HEK293 (cell line): ENCODE data around the gene RRP12.

ENCODE experiments used
- GLIS2 ChIP-seq: fragments of 450-650 bp; formaldehyde crosslinking; IDR thresholded peaks from 2 replicates; pipeline ENCODE4 v1.5.1; 2016; ENCODE audit warnings: missing biosample characterization, missing genetic modification characterization
- HOXD13 ChIP-seq: sonication (generic); formaldehyde crosslinking; IDR thresholded peaks from 2 replicates; pipeline ENCODE4 v1.8.0; 2022; ENCODE audit warnings: missing genetic modification reagents, borderline replicate concordance
- IKZF3 ChIP-seq: fragments of 450-650 bp; IDR thresholded peaks from 2 replicates; pipeline ENCODE4 v1.5.0; 2018; ENCODE audit warnings: missing biosample characterization, mild to moderate bottlenecking, missing genetic modification characterization, moderate library complexity
- KLF1 ChIP-seq: fragments of 450-650 bp; formaldehyde crosslinking; IDR thresholded peaks from 2 replicates; pipeline ENCODE4 v1.5.1; 2016; ENCODE audit warnings: missing biosample characterization, missing genetic modification characterization
- REPIN1 ChIP-seq: fragments of 450-650 bp; formaldehyde crosslinking; IDR thresholded peaks from 2 replicates; pipeline ENCODE4 v1.5.1; 2017; ENCODE audit warnings: missing biosample characterization, missing genetic modification characterization, low read depth
- SP2 ChIP-seq: fragments of 450-650 bp; formaldehyde crosslinking; IDR thresholded peaks from 2 replicates; pipeline ENCODE4 v1.5.1; 2016; ENCODE audit warnings: missing biosample characterization, missing genetic modification characterization
- ZNF121 ChIP-seq: fragments of 450-650 bp; formaldehyde crosslinking; IDR thresholded peaks from 2 replicates; pipeline ENCODE4 v1.5.1; 2016; ENCODE audit warnings: missing biosample characterization, missing genetic modification characterization
- ZNF24 ChIP-seq: fragments of 450-650 bp; formaldehyde crosslinking; IDR thresholded peaks from 2 replicates; pipeline ENCODE4 v1.5.1; 2016; ENCODE audit warnings: missing biosample characterization, missing genetic modification characterization
- ZNF354C ChIP-seq: fragments of 450-650 bp; formaldehyde crosslinking; IDR thresholded peaks from 2 replicates; pipeline ENCODE4 v1.5.1; 2016; ENCODE audit warnings: missing biosample characterization, missing genetic modification characterization, low read depth, borderline replicate concordance
- ZNF391 ChIP-seq: fragments of 450-650 bp; formaldehyde crosslinking; IDR thresholded peaks from 2 replicates; pipeline ENCODE4 v1.5.1; 2016; ENCODE audit warnings: low read depth, missing biosample characterization, missing genetic modification characterization, borderline replicate concordance
- ZNF48 ChIP-seq: fragments of 450-650 bp; formaldehyde crosslinking; IDR thresholded peaks from 2 replicates; pipeline ENCODE4 v1.5.1; 2016; ENCODE audit warnings: missing biosample characterization, missing genetic modification characterization
- ZNF530 ChIP-seq: fragments of 450-650 bp; formaldehyde crosslinking; IDR thresholded peaks from 2 replicates; pipeline ENCODE4 v1.5.1; 2016; ENCODE audit warnings: low read depth, missing biosample characterization, missing genetic modification characterization
- ZNF548 ChIP-seq: fragments of 450-650 bp; formaldehyde crosslinking; IDR thresholded peaks from 2 replicates; pipeline ENCODE4 v1.5.1; 2016; ENCODE audit warnings: missing biosample characterization, missing genetic modification characterization
- ZNF555 ChIP-seq: fragments of 450-650 bp; formaldehyde crosslinking; conservative IDR thresholded peaks from 2 replicates; pipeline ENCODE4 v1.5.1; 2017; ENCODE audit warnings: missing biosample characterization, mild to moderate bottlenecking, missing genetic modification characterization, inconsistent platforms
- ZNF558 ChIP-seq: fragments of 450-650 bp; formaldehyde crosslinking; IDR thresholded peaks from 2 replicates; pipeline ENCODE4 v1.5.1; 2016; ENCODE audit warnings: missing biosample characterization, missing genetic modification characterization
- ZNF585B ChIP-seq: fragments of 450-650 bp; formaldehyde crosslinking; IDR thresholded peaks from 2 replicates; pipeline ENCODE4 v1.5.1; 2016; ENCODE audit warnings: missing biosample characterization, missing genetic modification characterization
- ZNF596 ChIP-seq: fragments of 450-650 bp; IDR thresholded peaks from 2 replicates; pipeline ENCODE4 v1.5.0; 2018; ENCODE audit warnings: missing biosample characterization, mild to moderate bottlenecking, missing genetic modification characterization, moderate library complexity
- ZNF610 ChIP-seq: fragments of 450-650 bp; formaldehyde crosslinking; IDR thresholded peaks from 2 replicates; pipeline ENCODE4 v1.5.1; 2016; ENCODE audit warnings: missing biosample characterization, missing genetic modification characterization, borderline replicate concordance
- ZNF670 ChIP-seq: fragments of 450-650 bp; formaldehyde crosslinking; IDR thresholded peaks from 2 replicates; pipeline ENCODE4 v1.5.1; 2016; ENCODE audit warnings: missing biosample characterization, missing genetic modification characterization, low read depth
- TF ChIP-seq, protein P1 (sequence below): fragments of 450-650 bp; formaldehyde crosslinking; IDR thresholded peaks from 2 replicates; pipeline ENCODE4; 2016; ENCODE audit warnings: missing biosample characterization, missing genetic modification characterization
- TF ChIP-seq, protein P2 (sequence below): fragments of 450-650 bp; formaldehyde crosslinking; IDR thresholded peaks from 2 replicates; pipeline ENCODE4 v1.5.1; 2016; ENCODE audit warnings: missing biosample characterization, missing genetic modification characterization
- TF ChIP-seq, protein P3 (sequence below): fragments of 450-650 bp; formaldehyde crosslinking; IDR thresholded peaks from 2 replicates; pipeline ENCODE4 v1.5.1; 2016; ENCODE audit warnings: missing biosample characterization, missing genetic modification characterization
- TF ChIP-seq, protein P4 (sequence below): sonication (generic); formaldehyde crosslinking; IDR thresholded peaks from 2 replicates; pipeline ENCODE4 v1.8.1; 2022; ENCODE audit warnings: mild to moderate bottlenecking, moderate library complexity, missing genetic modification reagents
- TF ChIP-seq, protein P5 (sequence below): fragments of 450-650 bp; formaldehyde crosslinking; IDR thresholded peaks from 2 replicates; pipeline ENCODE4 v1.5.1; 2016; ENCODE audit warnings: missing biosample characterization, missing genetic modification characterization
- TF ChIP-seq, protein P6 (sequence below): fragments of 450-650 bp; formaldehyde crosslinking; IDR thresholded peaks from 2 replicates; pipeline ENCODE4 v1.5.1; 2016; ENCODE audit warnings: missing biosample characterization, missing genetic modification characterization
- TF ChIP-seq, protein P7 (sequence below): fragments of 450-650 bp; formaldehyde crosslinking; IDR thresholded peaks from 2 replicates; pipeline ENCODE4 v1.5.1; 2016; ENCODE audit warnings: missing biosample characterization, missing genetic modification characterization

The RRP12 gene

DNA sequence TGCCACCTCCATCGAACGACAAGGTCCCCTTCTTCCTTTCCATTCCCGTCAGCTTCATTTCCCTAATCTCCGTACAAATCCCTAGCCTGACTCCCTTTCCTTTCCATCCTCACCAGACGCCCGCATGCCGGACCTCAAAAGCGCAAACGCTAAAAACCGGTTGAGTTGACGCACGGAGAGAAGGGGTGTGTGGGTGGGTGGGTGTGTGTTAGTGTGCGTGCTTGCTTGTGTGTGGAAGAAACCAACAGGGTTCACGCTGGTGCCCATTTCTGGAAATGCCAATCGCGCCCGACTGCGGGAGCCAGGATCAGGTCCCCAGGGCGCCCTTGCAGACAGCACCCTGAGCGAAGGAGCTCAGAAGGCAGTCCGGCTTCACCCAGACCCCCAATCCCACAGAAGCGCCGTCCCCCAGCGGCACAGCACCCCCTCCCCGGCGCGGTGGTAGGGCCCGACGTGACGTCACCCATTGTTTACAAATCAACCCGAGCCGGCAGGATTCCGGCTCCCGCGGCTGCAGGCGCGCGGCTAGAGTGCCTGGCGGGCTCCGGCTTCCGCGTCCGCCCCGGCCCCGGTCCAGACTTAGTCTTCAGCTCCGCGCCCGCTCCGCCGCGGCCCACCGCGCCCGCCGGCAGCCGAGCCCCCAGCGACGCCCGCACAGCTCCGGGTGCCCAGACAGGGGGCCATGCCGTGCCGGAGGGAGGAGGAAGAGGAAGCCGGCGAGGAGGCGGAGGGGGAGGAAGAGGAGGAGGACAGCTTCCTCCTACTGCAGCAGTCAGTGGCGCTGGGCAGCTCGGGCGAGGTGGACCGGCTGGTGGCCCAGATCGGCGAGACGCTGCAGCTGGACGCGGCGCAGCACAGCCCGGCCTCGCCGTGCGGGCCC, 82.1 kb downstream of the RRP12 start, which contains the start of gene FRAT1 (continued):
- TF ChIP-seq HOXD13 (CRISPR knock-in tag) (no peak), REPIN1 (tag by site-specific recombination) (peak; percentile 41; the same call in 1 of the 2 replicates), ZNF121 (tag by site-specific recombination) (0 out of 2 replicates have a peak, but pooled peaks have one; percentile 6), ZNF391 (tag by site-specific recombination) (peak; percentile 81; the same call in 1 of the 2 replicates), ZNF24 (tag by site-specific recombination) (peak; percentile 59), ZNF555 (tag by site-specific recombination) (no peak), GLIS2 (tag by site-specific recombination) (peak; percentile 62; the same call in 1 of the 2 replicates), ZNF585B (no peak), KLF1 (tag by site-specific recombination) (peak; percentile 72), ZNF354C (tag by site-specific recombination) (no peak), ZNF530 (tag by site-specific recombination) (no peak), IKZF3 (tag by site-specific recombination) (peak; percentile 70), ZNF596 (tag by site-specific recombination) (no peak; the same call in 1 of the 2 replicates), SP2 (tag by site-specific recombination) (peak; percentile 48), ZNF548 (tag by site-specific recombination) (no peak), ZNF670 (tag by site-specific recombination) (no peak), ZNF610 (tag by site-specific recombination) (peak; percentile 65; the same call in 1 of the 2 replicates), ZNF558 (tag by site-specific recombination) (no peak), ZNF48 (tag by site-specific recombination) (no peak)
- TF ChIP-seq, protein P1, sequence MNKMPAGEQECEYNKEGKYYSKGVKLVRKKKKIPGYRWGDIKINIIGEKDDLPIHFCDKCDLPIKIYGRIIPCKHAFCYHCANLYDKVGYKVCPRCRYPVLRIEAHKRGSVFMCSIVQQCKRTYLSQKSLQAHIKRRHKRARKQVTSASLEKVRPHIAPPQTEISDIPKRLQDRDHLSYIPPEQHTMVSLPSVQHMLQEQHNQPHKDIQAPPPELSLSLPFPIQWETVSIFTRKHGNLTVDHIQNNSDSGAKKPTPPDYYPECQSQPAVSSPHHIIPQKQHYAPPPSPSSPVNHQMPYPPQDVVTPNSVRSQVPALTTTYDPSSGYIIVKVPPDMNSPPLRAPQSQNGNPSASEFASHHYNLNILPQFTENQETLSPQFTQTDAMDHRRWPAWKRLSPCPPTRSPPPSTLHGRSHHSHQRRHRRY (tag by site-specific recombination): no peak
- TF ChIP-seq, protein P2, sequence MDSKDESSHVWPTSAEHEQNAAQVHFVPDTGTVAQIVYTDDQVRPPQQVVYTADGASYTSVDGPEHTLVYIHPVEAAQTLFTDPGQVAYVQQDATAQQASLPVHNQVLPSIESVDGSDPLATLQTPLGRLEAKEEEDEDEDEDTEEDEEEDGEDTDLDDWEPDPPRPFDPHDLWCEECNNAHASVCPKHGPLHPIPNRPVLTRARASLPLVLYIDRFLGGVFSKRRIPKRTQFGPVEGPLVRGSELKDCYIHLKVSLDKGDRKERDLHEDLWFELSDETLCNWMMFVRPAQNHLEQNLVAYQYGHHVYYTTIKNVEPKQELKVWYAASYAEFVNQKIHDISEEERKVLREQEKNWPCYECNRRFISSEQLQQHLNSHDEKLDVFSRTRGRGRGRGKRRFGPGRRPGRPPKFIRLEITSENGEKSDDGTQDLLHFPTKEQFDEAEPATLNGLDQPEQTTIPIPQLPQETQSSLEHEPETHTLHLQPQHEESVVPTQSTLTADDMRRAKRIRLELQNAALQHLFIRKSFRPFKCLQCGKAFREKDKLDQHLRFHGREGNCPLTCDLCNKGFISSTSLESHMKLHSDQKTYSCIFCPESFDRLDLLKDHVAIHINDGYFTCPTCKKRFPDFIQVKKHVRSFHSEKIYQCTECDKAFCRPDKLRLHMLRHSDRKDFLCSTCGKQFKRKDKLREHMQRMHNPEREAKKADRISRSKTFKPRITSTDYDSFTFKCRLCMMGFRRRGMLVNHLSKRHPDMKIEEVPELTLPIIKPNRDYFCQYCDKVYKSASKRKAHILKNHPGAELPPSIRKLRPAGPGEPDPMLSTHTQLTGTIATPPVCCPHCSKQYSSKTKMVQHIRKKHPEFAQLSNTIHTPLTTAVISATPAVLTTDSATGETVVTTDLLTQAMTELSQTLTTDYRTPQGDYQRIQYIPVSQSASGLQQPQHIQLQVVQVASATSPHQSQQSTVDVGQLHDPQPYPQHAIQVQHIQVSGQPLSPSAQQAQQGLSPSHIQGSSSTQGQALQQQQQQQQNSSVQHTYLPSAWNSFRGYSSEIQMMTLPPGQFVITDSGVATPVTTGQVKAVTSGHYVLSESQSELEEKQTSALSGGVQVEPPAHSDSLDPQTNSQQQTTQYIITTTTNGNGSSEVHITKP (tag by site-specific recombination): peak; percentile 100
- TF ChIP-seq, protein P3, sequence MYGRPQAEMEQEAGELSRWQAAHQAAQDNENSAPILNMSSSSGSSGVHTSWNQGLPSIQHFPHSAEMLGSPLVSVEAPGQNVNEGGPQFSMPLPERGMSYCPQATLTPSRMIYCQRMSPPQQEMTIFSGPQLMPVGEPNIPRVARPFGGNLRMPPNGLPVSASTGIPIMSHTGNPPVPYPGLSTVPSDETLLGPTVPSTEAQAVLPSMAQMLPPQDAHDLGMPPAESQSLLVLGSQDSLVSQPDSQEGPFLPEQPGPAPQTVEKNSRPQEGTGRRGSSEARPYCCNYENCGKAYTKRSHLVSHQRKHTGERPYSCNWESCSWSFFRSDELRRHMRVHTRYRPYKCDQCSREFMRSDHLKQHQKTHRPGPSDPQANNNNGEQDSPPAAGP (tag by site-specific recombination): peak; percentile 97
- TF ChIP-seq, protein P4, sequence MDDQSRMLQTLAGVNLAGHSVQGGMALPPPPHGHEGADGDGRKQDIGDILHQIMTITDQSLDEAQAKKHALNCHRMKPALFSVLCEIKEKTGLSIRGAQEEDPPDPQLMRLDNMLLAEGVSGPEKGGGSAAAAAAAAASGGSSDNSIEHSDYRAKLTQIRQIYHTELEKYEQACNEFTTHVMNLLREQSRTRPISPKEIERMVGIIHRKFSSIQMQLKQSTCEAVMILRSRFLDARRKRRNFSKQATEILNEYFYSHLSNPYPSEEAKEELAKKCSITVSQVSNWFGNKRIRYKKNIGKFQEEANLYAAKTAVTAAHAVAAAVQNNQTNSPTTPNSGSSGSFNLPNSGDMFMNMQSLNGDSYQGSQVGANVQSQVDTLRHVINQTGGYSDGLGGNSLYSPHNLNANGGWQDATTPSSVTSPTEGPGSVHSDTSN: peak; percentile 72; the same call in 1 of the 2 replicates
- TF ChIP-seq, protein P5, sequence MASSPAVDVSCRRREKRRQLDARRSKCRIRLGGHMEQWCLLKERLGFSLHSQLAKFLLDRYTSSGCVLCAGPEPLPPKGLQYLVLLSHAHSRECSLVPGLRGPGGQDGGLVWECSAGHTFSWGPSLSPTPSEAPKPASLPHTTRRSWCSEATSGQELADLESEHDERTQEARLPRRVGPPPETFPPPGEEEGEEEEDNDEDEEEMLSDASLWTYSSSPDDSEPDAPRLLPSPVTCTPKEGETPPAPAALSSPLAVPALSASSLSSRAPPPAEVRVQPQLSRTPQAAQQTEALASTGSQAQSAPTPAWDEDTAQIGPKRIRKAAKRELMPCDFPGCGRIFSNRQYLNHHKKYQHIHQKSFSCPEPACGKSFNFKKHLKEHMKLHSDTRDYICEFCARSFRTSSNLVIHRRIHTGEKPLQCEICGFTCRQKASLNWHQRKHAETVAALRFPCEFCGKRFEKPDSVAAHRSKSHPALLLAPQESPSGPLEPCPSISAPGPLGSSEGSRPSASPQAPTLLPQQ (tag by site-specific recombination): peak; percentile 85
- TF ChIP-seq, protein P6, sequence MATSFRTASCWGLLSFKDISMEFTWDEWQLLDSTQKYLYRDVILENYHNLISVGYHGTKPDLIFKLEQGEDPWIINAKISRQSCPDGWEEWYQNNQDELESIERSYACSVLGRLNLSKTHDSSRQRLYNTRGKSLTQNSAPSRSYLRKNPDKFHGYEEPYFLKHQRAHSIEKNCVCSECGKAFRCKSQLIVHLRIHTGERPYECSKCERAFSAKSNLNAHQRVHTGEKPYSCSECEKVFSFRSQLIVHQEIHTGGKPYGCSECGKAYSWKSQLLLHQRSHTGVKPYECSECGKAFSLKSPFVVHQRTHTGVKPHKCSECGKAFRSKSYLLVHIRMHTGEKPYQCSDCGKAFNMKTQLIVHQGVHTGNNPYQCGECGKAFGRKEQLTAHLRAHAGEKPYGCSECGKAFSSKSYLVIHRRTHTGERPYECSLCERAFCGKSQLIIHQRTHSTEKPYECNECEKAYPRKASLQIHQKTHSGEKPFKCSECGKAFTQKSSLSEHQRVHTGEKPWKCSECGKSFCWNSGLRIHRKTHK (tag by site-specific recombination): no peak
- TF ChIP-seq, protein P7, sequence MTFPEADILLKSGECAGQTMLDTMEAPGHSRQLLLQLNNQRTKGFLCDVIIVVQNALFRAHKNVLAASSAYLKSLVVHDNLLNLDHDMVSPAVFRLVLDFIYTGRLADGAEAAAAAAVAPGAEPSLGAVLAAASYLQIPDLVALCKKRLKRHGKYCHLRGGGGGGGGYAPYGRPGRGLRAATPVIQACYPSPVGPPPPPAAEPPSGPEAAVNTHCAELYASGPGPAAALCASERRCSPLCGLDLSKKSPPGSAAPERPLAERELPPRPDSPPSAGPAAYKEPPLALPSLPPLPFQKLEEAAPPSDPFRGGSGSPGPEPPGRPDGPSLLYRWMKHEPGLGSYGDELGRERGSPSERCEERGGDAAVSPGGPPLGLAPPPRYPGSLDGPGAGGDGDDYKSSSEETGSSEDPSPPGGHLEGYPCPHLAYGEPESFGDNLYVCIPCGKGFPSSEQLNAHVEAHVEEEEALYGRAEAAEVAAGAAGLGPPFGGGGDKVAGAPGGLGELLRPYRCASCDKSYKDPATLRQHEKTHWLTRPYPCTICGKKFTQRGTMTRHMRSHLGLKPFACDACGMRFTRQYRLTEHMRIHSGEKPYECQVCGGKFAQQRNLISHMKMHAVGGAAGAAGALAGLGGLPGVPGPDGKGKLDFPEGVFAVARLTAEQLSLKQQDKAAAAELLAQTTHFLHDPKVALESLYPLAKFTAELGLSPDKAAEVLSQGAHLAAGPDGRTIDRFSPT (tag by site-specific recombination): 0 out of 2 replicates have a peak, but pooled peaks have one; percentile 5
